ENCODE data around the gene MBD6.
"Not testable (repeated sequence)": the region's sequence is repeated elsewhere in the genome, so short reads cannot be mapped to it uniquely, and the experiment has no call there.

The MBD6 gene

DNA sequence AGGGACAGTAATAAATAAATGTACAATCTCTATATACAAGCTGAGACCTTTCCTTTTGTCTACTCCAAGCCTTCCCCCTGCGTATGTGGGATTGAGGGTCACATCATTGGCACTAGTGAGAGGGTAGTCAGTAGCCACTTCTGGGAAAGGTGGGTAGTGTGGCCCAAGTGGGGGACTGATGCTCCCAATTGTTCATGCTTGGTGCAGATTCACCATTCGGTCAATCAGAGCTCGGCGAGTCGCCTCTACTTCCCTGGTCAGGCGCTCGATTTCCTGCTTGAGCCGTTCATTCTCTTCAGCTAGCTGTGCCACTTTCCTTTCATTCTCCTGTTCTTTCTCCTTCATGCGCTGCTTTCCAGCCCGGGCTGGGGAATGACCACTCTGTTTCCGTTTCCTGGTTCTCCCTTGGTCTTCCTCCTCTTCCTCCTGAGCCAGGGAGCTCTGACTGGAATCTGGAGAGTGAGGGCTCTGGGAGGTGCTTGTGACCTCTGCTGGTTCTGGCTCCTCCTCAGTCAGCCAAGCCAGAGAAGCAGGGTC is 5.9 kb upstream of the MBD6 start:
- no peak for DNase-seq

DNA sequence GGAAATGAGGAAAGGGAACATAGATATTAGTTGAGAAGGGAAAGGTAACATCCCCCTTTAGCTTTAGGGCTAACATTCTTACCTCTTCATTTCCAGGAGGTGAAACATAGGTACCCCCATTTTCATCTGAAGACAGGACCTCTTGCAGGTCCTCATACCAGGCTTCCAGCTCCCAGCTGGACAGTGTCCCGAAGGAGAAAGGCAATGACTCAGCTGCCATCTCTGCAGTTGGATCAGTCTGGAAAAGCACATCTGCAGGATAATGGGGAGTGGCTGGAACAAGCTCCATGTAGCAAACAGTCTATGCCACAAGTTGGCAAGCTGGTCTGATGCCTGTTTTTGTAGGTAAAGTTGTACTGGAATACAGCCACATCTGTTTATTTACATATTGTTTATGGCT is 5.4 kb upstream of the MBD6 start:
- DNase-seq, result no peak

DNA sequence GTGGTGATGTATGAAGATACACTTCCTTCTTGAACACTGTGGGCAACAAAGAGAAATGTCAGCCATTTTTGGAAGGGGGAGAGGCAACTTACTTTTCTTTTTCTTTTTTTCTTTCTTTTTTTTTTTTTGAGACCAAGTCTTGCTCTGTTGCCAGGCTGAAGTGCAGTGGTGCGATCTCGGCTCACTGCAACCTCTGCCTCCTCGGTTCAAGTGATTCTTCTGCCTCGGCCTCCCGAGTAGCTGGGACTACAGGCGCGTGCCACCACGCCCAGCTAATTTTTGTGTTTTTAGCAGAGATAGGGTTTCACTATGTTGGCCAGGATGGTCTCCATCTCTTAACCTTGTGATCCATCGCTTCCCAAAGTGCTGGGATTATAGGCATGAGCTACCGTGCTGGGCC is 4.9 kb upstream of the MBD6 start:
- DNase-seq, result not testable (repeated sequence)

DNA sequence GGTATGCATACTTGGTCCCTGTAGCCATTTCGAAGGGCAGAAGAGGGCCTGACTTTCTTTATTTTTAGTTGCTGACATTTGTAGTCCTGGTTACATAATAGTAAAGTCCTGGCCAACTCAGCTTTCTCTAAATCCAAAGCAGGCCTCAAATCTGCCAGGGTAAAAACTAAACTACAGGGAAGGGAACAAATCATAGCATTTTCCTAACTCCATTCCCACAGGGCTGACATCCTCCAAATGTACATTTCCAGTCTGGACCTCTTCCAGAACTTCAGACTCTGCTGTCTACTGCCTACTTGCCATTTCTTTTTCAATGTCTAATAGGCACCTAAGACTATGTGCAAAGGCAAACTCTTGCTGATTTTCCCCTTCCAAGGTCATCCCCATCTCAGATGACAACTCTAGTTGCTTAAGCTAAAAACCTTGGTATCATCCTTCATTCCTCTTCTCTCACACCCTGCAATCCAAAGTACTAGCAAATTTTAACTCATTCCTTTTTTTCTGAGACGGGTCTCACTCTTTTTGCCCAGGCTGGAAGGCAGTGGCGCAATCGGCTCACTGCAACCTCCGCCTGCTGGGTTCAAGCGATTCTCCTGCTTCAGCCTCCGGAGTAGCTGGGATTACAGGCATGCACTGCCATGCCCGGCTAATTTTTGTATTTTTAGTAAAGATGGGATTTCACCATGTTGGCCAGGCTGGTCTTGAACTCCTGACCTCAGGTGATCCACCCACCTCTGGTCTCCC is 4.3 kb upstream of the MBD6 start:
- no peak for DNase-seq

DNA sequence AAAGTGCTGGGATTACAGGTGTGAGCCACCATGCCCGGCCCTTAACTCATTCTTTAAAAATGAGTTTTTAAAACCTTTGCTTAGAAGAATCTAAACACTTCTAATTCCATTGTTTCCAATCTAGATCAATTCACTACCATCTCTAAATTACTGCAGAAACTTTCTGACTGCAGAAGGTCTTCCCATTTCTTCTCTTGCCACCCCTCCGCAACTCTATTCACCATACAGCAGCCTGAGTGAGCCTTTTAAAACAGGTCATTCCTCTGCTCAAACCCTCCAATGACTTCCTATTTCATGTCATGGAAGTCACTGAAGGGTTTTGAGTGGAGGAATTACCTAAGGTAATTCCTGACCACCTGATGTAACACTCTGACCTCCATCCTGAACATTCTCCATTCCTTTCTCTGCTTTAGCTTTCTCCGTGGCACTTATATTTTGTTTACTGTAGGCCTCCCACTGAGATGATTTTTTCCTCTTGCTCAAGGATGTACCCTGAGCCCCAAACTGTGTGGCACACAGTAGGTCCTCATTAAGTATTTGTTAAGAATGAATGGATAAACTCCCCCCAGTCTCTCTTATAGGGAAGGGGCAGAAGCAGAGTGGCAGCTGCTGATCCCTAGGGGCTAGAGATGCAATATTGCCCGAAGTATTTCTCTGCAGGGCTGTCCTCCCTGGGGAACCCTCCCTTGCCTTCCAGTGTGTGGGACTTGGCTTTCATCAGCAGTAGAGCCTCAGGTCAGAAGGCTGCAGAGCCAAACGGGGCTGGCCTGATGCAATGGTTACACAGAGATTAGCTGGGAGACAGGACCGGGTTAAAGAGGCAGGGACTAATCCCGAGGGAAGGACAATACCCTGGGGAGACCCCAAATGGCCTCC is 3.5 kb upstream of the MBD6 start:
- peak; percentile 28 for DNase-seq

DNA sequence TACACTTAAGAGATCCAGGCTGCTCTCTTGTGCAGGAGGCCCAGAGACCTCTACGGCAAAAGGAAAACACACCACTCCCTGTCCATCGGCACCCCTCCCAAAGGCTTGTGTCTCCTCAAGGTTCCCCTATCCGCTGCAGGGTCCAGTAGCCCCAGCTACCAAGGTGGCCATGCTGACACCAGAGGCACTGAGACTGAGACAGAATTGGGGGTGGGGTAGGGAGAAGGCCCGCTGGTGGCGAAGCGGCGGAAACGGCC is 2.9 kb upstream of the MBD6 start:
- DNase-seq, result peak; percentile 43

- peak; percentile 100 for DNase-seq
Measured at GRCh38 chr12:57520053-57520818, 2.4 kb upstream of the MBD6 start, which contains the start of gene DDIT3. TSS of gene DDIT3 (minus strand) at chr12:57520514. CDS start at chr12:57517406, 3,108 bp downstream.

GRCh38 chr12:57521525-57522010 is 1.1 kb upstream of the MBD6 start:
- no peak for DNase-seq

GRCh38 chr12:57522887-57523705 is 472 bp downstream of the MBD6 start:
- DNase-seq, result peak; percentile 35

DNA sequence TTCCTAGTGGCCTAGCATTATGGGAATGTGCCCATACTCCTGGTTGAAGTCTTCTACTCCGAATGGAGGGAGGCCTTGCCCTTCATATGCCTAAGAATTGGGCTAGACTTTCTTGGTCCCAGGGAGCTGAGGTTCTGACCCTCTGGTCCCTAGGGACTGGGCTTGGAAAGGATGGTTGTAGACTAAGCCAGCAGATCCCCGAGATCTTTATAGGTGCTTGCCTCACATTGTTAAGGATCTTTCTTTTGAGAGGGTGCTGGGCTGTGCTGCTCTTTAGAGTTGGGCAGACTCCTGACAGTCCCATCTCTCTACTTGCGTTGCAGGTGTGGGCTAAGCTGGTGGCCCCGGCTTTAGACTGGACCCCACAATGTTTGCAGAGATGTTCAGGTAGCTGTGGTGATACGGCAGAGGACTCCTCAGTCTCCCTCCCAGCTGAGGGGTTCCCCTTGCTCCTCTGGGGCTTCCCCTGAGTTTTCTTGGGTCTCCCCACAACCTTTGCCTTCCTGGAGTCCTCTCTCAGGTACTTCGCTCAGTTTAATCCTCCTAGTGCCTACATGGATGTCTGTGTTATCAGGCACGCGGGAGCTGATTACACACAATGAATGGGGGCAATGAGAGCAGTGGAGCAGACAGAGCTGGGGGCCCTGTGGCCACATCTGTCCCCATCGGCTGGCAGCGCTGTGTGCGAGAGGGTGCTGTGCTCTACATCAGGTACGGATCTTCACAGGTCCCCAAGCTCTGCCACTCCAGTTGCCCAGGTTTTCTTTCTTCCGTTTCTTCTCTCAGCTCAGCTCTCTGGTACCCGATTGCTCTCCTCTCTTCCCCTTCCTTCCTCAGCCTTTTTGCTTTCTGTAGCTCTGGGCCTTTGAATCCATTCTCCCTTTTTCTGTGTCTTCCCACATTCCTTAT is 1.3 kb downstream of the MBD6 start:
- DNase-seq, result no peak

DNA sequence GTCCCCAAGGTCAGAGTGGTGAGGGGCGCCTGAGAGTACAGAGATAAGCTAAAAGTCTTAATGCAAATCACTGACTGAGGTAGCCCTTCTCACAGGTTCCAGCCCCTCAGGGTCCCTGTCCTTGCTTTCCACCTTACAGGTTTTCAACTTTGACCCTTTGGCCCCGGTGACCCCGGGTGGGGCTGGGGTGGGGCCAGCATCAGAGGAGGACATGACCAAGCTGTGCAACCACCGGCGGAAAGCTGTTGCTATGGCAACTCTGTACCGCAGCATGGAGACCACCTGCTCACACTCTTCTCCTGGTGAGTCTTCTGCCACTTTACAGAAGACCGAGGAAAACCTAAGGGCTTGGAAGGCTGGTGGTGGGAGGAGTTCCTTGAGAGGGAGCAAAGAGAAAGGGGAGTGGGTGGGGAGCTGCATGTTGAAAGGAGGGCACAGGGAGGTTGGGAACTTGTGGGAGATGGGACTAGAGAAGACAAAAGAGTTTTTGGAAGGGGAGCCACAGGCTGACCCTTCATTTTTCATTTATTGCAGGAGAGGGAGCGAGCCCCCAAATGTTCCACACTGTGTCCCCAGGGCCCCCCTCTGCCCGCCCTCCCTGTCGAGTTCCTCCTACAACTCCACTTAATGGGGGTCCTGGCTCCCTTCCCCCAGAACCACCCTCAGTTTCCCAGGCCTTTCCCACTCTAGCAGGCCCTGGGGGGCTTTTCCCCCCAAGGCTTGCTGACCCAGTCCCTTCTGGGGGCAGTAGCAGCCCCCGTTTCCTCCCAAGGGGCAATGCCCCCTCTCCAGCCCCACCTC is 2.4 kb downstream of the MBD6 start:
- no peak for DNase-seq

DNA sequence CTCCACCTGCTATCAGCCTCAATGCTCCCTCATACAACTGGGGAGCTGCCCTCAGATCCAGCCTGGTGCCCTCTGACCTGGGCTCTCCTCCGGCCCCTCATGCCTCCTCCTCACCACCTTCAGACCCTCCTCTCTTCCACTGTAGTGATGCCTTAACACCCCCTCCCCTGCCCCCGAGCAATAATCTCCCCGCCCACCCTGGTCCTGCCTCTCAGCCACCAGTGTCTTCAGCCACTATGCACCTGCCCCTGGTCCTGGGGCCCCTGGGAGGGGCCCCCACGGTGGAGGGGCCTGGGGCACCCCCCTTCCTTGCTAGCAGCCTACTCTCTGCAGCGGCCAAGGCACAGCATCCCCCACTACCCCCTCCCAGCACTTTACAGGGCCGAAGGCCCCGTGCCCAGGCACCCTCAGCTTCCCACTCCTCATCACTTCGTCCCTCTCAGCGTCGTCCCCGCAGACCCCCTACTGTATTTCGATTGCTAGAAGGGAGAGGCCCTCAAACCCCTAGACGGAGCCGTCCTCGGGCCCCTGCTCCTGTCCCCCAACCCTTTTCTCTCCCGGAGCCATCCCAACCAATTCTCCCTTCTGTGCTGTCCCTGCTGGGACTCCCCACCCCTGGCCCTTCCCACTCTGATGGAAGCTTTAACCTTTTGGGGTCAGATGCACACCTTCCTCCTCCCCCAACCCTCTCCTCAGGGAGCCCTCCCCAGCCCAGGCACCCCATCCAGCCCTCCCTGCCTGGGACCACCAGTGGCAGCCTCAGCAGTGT is 3.2 kb downstream of the MBD6 start:
- DNase-seq, result no peak

GRCh38 chr12:57526477-57527126 is 4.0 kb downstream of the MBD6 start:
- DNase-seq, result no peak

DNA sequence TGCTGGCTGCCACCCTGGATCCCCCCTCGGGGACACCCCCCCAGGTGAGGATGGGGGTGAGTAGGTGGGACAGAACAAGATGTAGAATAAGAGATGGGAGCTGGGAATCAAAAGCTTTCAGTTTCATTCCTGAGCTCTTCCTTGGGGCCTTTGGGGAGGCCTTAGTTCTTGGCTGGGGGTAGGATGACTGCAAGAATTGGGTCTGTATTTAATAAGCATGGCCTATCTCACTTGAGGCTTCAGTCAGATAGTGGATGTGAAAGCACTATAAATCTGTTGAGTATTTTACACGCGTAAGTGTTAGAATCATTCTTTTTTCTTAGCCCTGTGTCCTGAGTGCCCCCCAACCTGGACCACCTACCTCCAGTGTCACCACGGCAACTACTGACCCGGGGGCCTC is 4.6 kb downstream of the MBD6 start:
- DNase-seq, result no peak

- no peak for DNase-seq
Measured at GRCh38 chr12:57528176-57528575, 5.6 kb downstream of the MBD6 start.

DNA sequence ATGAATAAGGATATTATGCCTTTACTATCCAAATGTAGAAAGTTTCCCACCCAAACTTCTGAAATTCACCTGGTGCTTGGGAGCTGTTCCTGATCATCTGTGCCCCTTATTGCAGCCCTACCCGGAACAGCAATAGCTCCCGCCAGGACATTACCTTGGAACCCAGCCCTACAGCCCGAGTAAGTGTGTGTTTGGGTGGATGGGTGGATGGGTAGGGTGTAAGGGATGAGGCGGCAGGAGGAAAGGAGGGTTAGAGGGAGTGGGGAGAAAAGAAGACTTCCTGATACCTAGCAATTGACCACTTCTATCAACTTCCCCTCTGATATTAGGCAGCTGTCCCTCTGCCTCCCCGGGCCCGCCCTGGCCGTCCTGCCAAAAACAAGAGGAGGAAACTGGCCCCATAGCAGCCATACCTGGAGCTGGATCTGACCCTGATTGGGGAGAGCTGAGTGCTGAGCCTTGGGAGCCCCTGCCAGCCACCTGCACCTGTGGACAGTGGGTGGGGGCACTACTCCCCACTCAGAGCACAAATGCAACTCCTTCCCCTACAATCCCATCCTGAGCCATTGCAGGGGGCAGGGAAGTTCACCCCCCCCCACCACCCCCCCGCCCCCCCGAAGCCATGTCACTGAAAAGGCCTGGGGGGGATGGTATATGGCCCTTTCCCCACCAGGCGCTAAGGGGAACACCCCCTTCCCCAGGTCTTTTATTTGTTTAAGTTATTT is 6.4 kb downstream of the MBD6 start:
- no peak for DNase-seq

DNA sequence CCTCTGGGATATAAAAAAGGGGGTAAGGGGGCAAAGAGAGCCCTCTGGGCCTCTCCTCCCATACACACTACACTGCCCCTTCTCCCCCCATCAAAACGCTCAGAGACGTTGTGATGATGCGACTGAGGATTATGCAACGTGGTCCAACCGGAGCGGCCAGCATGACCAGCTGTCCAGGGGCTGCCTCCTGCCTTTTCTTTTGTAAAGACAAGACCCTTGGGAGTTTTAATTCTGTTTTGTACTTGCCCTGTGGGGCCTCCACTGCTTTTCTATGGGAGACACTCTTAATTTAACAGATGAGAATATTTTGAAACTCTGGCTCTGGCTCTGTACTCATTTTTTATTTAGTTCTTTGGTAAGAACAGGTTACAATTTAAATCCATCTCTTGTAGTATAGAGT is 7.2 kb downstream of the MBD6 start:
- DNase-seq, result no peak

Data from activated CD4-positive, alpha-beta T cell treated with anti-CD3 and anti-CD28 coated beads, Interleukin-10, Interleukin-2, amounts not matched to agents 100 ng/mL and 50 ng/mL, durations not matched to agents 16 hours and 8 hours (primary cell).